ENCODE measurements around the gene GABRD. TPM values are rescaled to one million over a fixed set of nuclear protein-coding genes. Genes with fewer than 3 reads are reported as not detected.

GABRD gene
- total and polyA plus RNA-seq, 2 donors (not counting 3 experiments of a cell fraction or from before 2014, with no cell fraction given), result not detected

DNA sequence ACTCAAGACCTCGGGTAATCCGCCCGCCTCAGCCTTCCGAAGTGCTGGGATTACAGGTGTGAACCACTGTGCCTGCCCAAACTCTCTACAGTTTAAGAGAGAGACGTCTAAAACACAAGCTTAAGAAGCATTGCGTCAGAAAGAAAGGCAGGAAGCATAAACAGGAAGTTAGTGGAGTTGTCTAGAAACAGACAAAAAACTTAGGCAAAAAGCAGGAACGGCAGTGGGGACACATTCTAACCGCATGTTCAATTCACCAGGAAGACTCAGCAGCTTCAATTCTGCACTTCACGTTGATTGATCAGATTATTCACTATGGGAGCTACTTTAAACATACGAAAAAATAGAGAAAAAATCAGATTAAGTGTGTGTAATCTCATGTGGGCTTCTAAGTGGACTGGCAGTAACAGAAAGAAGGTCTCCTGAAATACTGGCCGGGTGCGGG is 22.9 kb upstream of the GABRD start:
- ChIA-PET CTCF (no interaction called here), POLR2A (no interaction called here)
- H3K9ac ChIP-seq (replicated peaks; ENCODE audit: extremely low read depth, insufficient read depth, low read length), result no peak overlapping the region
- DNase-seq (ENCODE audit: low read depth, low spot score) (no peak), FAIRE-seq (no peak)
- H3K4me3 ChIP-seq (replicated peaks in 1 of 3; ENCODE audit: insufficient read depth in 1 of 3, low read depth in 1 of 3, low read length in 3 of 3), result no peak overlapping the region
- dilution Hi-C loops (cut with MboI; ENCODE audit: extremely low pct_ligation_motif_present, low sequenced_read_pairs) (no loop called here), intact Hi-C loops (cut with micrococcal nuclease) (no loop called here)
- no peak overlapping the region for H2AFZ ChIP-seq (ENCODE audit: low read depth, low read length)
- TF ChIP-seq POLR2A (IDR thresholded peaks at IDR 0.05; ENCODE audit: low read depth, low read length) (no peak), GATA2 (IDR thresholded peaks at IDR 0.05; ENCODE audit: insufficient read depth, insufficient read length, low read depth, low read length) (no peak), MYC (IDR thresholded peaks at IDR 0.05; ENCODE audit: low read depth, low read length) (no peak), EZH2 (IDR thresholded peaks at IDR 0.05; ENCODE audit: borderline replicate concordance, low read depth, low read length, severe bottlenecking) (no peak), POLR2AphosphoS5 (IDR thresholded peaks at IDR 0.05; ENCODE audit: insufficient read depth, low read depth, low read length) (no peak)
- TF ChIP-seq, protein P1, sequence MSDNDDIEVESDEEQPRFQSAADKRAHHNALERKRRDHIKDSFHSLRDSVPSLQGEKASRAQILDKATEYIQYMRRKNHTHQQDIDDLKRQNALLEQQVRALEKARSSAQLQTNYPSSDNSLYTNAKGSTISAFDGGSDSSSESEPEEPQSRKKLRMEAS (IDR thresholded peaks at IDR 0.05; ENCODE audit: insufficient read depth, insufficient read length), result no peak
- TF ChIP-seq, protein P2, sequence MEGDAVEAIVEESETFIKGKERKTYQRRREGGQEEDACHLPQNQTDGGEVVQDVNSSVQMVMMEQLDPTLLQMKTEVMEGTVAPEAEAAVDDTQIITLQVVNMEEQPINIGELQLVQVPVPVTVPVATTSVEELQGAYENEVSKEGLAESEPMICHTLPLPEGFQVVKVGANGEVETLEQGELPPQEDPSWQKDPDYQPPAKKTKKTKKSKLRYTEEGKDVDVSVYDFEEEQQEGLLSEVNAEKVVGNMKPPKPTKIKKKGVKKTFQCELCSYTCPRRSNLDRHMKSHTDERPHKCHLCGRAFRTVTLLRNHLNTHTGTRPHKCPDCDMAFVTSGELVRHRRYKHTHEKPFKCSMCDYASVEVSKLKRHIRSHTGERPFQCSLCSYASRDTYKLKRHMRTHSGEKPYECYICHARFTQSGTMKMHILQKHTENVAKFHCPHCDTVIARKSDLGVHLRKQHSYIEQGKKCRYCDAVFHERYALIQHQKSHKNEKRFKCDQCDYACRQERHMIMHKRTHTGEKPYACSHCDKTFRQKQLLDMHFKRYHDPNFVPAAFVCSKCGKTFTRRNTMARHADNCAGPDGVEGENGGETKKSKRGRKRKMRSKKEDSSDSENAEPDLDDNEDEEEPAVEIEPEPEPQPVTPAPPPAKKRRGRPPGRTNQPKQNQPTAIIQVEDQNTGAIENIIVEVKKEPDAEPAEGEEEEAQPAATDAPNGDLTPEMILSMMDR (IDR thresholded peaks at IDR 0.05; ENCODE audit: extremely low read depth in 1 of 2, insufficient read depth in 1 of 2, low read depth in 1 of 2, low read length in 2 of 2), result no peak
- no peaks in the 10 kb centered on the region for H4K20me1 ChIP-seq (replicated peaks; ENCODE audit: control insufficient read depth, extremely low read depth, insufficient read depth, low read length)
- no peaks in the 10 kb centered on the region for H3K27me3 ChIP-seq (ENCODE audit: control insufficient read depth in 2 of 2, insufficient read depth in 2 of 2, low read length in 2 of 2)
- no peak overlapping the region for H3K27ac ChIP-seq (ENCODE audit: insufficient read depth, low read depth, low read length)
- BruUV-seq (replicated peaks), result no TSS peak
- no peaks in the 10 kb centered on the region for H3K9me1 ChIP-seq (replicated peaks; ENCODE audit: control insufficient read depth, extremely low read depth, insufficient read depth, low read length)
- no peaks in the 10 kb centered on the region for H3K9me3 ChIP-seq (replicated peaks; ENCODE audit: control insufficient read depth, insufficient read depth, low read length)
- no peaks in the 10 kb centered on the region for H3K4me1 ChIP-seq (ENCODE audit: control insufficient read depth, extremely low read depth, insufficient read depth, low read length)
- no peaks in the 10 kb centered on the region for H3K36me3 ChIP-seq (ENCODE audit: control insufficient read depth in 2 of 2, extremely low read depth in 1 of 2, insufficient read depth in 2 of 2, low read length in 2 of 2)
- no peak overlapping the region for H3K4me2 ChIP-seq (ENCODE audit: insufficient read depth, low read length)
- H3K79me2 ChIP-seq (ENCODE audit: control insufficient read depth, insufficient read depth, low read length), result no peaks in the 10 kb centered on the region

Measured in endothelial cell of umbilical vein (primary cell).